HG03025 (cell line): Measurements from ENCODE around the gene SIL1.
"Not testable (repeated sequence)": the region's sequence is repeated elsewhere in the genome, so short reads cannot be mapped to it uniquely, and the experiment has no call there.

Experiments used
- ATAC-seq: cut with Tn5 transposase; IDR thresholded peaks from one replicate; pipeline ENCODE4 v1.9.1; 2021; ENCODE audit warnings: mild to moderate bottlenecking, moderate library complexity; ENCODE audit not compliant: unreplicated experiment, low FRiP score

SIL1 gene

DNA sequence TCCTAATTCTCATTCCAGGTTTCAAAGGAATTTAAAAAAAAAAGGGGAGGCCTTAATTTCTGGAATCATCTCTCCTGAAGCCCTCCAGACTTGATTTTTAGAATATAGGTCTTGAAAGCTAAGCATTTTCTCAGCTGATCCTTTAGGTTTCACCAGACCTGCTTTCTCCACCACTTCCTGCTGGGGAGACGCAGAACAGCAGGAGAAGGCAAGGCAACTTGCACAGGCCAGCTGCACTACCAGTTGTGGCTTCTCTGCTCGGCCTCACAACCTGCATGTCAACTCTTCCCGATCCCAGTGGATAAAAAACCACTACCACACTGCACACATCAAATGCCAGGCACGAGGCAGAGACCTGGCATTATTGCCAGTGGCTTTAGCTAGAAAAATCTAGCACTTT lies 119.8 kb downstream of the SIL1 start:
- ATAC-seq, result no peak

DNA sequence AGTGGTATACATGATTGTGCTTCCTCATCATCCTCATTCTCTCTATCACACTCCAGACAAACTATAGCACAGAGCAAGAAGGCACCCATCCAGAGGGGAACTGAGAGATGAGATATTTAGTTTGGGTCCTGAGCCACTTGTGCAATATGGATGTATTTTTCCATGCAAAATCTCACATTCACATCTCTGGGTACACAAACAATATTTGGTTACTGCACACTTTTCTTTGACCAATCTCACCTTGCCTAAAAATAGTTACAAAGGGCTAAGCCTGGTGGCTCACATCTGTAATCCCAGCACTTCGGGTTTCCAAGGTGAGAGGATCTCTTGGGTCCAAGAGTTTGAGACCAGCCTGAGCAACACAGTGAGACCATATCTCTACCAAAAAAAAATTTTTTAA lies 120.3 kb downstream of the SIL1 start:
- no peak for ATAC-seq

DNA sequence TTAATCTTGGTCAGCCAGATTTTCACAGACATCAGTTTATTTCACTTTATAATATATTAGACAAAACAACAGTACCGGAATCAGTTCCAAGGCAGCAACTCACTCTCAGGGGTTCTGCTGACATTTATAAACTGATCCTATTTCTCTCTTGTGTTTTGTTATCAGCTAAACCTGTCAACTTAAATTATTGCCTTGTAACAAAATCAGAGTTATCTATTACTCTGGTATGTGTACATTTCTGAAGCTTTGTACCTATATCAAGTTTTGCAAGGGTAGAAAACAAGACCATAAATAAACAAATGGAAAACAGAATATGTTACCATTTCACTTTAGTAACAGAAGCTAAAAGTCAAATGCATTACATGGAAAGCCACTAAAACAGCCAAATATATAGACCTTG lies 122.1 kb downstream of the SIL1 start:
- ATAC-seq, result no peak

DNA sequence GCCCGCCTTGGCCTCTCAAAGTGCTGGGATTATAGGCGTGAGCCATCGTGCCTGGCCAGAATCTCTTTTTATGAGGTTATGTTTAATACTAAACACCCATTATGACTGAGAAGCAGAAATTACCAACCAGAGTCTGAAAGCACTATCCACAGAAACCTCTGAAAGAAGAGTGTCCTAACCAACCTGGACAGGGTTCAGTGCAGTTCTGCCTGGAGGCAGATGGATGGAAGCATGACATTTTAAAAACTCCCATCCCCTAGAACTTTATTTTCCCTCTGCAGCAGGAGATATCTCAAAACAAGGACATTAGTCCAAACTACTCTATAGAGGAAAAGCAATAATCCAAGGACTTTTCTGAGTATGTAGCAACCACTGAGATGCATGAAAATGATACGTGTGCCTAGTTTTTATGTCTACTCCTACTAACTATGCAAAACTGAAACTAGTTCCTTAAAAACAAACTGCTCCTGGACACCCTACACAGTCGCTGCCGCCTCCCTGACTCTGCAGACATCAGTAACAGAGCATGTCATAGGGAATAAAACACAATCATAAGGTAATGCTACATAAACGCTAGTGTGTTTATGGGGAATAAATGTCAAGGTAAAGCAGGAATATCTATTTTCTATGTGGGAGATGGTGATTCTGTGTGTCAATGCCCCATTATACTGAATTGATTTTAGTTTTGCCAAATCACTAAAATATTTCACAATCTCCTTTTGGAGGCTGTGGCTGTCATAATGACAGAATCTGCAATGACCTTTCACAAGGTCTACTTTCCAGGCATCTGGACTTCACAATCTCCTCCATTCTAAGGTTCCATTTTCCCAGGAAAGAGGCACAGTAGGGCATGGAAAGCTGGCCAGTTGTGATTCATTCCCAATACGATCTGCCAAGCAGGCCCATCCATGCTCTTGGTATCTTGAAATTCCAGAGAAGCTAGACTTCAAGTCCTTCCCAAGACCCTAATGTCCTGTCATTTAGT lies 122.8 kb downstream of the SIL1 start:
- ATAC-seq, result no peak

DNA sequence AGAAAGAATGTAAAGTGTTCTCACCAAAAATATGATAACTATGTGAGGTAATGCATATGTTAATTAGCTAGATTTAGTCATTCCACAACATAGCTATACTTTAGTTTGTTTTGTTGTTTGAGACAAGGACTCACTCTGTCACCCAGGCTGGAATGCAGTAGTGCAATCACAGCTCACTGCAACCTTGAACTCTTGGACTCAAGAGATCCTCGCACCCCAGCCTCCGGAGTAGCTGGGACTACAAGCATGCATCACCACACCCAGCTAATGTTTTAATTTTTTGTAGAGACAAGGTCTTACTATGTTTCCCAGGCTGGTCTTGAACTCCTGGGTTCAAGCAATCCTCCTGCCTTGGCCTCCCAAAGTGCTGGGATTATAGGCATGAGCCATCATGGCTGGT lies 124.2 kb downstream of the SIL1 start:
- ATAC-seq, result not testable (repeated sequence)

DNA sequence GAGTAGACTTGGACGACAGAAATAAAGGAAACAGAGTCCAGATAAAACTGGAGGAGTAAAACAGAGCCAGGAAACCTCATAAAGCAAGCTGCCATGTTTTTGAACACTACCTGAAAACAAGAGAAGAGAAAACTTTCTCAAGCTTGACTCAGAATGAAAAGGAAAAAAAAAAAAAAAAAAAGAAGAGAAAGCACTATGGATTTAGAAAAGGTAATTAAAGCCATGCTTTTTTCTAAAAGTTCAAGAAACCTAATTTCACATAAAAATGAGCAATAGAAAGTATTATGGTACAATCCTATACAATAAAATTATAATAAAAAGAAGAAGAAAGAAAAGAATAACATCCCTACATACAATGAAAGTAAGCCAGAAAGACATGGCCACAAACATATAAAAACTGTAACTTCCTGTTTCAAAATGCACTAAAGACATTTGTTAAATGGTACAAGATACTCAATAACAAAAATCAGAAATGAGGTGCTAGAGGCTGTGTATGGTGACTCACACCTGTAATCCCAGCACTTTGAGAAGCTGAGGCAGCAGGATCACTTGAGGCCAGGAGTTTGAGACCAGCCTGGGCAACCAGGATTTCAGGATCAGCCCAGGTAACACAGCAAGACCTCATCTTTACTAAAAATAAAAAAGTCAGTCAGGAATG lies 129.5 kb downstream of the SIL1 start:
- ATAC-seq, result no peak

DNA sequence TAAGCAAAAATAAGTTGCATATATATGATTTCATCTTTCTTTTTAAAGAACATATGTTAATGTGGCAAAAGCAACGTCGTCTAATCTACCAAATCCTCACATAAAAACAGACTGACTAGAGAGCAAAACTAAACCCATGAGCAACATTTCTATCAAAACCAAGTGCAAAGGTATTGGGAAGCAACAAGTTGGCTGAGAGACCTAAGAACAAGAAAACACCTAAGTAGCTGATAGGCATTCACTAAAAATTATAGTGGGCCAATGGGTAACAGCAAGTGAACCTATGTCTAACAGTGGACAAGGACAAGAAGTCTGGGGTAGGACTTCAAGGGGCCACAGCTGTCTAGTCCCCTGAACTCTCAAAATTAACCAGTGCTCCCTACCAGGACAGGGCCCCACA lies 130.1 kb downstream of the SIL1 start:
- no peak for ATAC-seq

DNA sequence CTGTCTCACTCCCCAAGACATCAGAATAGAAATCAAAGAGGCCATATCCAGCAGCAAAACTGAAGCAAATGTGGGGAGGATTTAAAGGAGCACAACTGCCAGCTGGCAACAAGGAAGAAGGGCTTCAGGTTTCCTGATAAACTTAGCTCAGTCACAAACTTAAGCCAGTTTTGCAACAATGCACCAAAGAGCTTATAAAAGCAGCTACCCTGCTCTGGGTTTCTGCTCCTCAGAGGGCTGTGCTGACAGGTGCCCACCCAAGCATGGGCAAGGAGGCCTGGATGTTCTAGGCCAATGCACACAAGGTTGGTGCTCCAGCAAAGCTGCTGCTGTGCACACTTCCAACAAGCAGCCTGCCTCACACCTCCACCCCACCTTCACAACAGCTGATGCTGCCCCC lies 132.9 kb downstream of the SIL1 start:
- ATAC-seq, result no peak

DNA sequence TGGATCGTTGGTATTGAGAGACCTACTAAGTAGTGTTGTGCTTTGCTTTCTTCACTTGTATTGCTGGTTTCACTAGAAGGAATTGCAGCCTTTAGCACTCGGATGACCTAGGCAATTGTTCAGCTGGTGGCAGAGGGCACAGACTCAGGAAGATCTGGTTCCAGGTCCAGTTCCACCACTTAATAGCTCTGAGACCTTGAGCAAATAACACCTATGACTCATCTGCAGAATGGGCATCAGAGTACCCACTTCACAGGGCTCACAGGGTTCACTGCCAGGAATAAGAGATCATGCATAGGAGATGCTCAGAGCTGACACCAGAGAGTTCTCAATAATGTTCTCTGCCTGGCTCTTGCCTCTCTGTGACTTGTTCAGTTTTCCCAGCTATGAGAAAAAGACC lies 133.6 kb downstream of the SIL1 start:
- ATAC-seq, result no peak

DNA sequence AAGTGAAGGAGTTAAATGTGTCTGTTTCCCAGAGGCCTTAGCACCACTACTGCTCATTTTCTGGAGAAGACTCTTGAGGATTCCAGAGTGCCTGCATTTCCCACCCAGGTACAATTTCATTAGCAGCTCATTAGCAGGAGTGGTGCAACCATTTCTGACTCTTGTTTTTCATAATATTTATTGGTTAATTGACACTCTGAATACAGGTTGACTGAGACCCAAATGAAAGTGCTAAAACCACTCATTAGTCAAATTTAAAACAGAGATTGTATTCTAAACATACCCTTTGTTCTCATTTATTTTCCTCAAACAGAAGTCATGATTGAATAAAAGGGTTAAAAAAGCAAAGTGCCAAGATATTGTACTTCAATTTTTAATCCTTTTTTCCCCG lies 134.5 kb downstream of the SIL1 start:
- no peak for ATAC-seq

DNA sequence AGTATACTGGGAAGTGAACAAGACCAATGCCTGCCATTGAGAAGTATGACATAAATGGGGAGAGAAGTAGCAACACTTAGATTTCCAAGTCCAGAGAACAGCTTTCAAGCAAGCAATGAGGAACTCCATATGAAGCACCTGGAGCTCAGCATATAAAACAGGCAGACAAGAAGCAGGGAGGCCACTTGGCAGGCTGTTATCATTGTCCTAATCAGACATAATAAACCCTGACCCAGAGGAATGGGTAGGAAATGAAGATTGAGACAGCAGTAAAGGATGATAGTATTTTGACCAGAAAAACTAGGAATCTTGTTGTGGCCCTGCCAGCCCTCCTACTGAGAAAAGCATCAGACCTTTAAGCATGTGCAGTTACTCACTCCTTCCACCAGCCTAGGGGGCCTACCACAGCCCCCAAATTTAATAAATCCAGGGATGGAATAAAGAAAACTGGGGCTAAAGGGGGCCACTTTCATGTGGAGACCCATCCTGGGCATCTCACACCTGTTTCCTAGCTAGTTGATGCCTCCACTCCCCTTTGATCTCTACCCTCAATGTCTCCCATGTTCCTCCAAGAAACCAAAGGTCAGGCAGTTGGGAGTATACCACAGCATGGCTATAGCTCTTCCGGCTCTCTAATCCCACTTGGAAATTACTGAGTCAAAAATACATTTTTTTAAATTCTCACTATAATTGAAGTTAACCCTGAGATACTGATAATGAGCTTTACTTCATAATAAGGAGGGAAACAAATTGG lies 135.1 kb downstream of the SIL1 start:
- ATAC-seq, result no peak

DNA sequence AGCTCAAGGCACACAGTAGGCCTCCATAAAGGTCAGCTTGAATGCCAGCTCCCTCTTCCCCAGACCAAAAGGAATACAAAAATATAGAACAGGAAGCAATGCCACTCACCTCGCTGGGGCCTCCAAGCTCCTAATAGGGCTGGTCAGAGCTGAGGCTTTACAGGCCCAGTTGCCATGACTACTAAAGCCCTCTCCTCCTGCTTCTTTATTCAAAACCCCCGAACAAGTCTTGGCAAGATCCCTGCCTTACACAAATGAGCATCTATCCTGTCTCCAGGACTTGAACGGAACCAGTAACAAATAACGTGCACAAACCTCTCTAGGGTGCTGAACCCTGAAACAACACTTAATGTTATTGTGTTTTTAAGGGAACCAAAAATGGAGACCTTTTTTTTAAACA lies 136.3 kb downstream of the SIL1 start:
- ATAC-seq, result no peak

DNA sequence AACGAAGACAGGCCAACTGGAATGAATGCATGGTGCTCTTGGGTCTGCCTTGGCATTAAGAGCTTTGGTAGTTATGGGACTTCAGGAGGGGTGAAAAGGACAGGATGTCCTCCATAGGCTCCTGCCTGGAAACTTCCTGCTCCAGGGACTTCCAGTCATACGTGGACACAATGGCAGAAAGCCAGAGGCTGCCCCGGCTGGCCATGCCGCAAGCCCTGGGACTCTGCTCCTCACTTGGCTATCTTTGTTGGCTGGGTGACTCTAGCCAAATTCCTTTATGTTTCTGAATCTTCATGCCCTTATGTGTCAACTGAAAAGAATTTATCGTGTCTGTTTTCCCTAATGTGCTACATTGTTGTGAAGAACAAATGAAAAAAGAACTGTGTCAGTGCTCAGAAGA lies 136.9 kb downstream of the SIL1 start:
- no peak for ATAC-seq

DNA sequence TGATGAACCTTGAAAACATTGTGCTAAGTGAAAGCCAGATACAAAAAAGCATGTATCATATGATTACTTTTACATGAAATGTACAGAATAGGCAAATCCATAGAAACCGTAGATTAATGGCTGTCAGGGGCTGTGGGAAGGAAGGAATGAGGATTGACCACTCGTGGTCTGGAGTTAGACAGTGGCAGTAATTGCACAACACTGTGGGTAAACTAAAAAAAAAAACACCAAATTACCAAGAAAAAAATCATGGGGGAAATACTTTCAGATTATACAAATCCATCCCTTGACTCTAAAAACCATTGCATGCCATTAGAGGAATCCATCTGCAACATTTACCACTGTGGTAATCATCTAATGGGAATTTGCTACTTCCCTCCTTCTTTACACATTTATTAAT lies 140.0 kb downstream of the SIL1 start:
- ATAC-seq, result no peak

DNA sequence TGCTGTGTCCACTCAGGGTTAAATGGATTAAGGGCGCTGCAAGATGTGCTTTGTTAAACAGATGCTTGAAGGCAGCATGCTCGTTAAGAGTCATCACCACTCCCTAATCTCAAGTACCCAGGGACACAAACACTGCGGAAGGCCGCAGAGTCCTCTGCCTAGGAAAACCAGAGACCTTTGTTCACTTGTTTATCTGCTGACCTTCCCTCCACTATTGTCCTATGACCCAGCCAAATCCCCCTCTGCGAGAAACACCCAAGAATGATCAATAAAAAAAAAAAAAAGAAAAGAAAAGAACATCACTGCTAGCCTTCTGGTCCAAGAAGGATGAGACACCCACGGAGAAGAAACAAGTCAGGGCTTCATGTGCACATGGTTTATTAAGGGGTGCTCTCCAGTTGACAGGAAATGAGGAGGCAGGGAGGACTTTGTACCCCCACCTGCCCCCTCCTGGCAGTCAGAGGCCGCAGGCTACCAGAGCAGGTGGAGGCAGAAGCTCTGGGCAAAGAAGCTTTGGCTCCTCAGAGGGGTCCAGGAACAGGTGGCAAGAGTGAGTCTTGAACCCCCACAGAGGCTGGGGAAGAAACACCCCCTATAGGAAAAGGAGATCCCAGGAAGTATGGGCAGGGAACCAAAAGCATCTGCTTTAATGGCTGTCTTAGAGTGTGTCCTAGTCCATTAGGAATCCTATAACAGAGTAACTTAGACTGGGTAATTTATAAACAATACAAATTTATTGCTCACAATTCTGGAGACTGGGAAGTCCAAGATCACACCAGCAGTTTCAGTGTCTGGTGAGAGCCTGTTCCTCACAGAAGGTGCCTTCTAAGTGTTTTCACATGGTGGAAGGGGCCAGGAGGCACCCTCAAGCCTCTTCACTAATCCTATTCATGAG lies 140.9 kb downstream of the SIL1 start:
- ATAC-seq, result not testable (repeated sequence)

DNA sequence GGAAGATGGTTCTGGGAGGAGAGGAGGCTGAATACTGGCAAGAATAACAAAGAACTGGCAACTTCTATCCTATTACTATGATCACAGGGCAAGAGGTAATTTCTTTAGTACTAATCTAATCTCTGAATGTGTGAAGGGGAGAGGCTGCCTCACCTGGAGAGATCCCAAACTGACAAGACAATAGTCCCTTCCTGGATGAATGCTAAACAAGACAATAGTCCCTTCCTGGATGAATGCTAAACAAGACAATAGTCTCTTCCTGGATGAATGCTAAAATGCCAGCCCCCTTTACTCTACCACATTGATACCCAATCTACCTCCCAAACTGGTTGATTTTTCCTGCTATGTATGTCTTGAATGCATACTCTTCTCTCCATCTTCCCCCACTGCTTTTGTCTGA lies 145.2 kb downstream of the SIL1 start:
- no peak for ATAC-seq

DNA sequence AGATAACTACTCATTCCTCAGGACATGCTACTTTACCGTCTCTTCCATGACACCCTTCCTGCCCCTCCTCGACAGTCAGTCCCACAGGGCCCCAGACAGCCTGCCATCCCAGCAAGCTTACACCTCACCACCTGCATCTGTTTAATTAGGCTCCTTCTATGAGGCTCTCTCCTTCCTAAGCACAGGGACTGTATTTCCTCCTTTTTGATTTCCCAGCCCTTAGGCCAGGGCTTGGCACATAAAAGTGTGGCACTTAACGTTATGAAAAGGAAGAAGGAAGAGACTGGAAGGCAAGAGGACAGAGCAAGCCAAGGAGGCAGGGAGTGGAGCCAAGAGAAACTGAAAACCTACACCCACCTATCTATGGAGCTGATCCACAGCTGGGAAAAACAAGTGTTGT lies 146.8 kb downstream of the SIL1 start:
- ATAC-seq, result no peak

DNA sequence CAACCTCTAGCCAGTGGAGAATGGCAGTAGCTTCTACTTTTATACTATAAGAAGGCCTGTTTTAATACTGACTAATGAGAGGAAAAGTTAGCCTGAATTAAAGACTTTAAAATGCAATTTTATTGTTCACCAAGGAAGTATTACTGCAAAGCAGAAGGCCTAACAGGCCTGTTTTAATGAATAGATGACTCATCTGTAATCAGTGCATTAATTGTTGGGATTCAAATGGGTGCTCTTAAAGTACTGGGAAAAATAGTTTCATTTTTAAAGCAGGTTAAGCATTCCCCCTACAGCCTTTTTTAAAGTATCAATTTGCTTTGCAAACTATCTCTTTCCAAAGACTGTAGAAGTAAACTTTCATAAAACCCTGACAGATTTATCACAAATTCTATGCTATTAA lies 147.7 kb downstream of the SIL1 start:
- ATAC-seq, result no peak

DNA sequence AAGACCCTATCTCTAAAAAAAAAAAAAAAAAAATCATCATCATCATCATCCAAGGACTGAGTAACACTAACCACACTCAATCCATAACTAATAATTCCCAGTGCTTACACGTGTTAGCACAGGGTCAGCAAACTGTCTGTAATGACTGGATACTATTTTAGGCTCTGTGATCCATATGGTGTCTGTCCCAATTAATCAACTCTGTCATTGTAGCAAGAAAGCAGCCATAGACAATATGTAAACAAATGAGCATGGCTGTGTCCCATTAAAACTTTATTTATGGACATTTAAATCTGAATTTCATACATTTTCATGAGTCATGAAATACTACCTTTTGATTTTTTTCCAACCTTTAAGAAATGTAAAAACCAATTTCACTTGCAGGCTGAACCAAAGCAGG lies 148.4 kb downstream of the SIL1 start:
- ATAC-seq, result no peak

DNA sequence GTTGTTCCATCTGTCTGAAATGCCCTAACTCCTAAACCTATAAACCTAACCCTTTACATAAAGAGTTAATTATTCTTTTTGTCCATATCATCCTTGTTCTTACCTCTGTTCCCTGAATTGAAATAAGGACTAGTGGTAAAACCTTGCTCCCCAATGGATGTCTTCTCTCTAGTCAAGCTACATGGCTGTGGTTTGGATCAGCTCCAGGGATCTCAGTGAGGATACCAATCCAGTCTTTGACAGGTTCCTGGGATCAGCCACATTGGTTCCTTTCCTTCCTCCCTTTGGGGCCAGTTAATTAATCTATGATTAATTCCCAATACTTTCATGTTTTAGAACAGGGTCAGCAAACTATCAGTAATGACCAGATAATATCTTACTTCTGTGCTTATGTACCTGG lies 151.6 kb downstream of the SIL1 start:
- no peak for ATAC-seq
